HCT116 (cell line): ENCODE results near the gene RAPSN.

ENCODE experiments used
- CBX3 ChIP-seq: IDR thresholded peaks from 2 replicates; pipeline ENCODE4 v1.6.1; 2012; ENCODE audit warnings: low read depth
- ELF1 ChIP-seq: IDR thresholded peaks from 2 replicates; pipeline ENCODE4 v1.6.1; 2012; ENCODE audit warnings: low read depth, borderline replicate concordance
- EZH2 ChIP-seq: fragments of 200-600 bp; sonication (generic); IDR thresholded peaks from 2 replicates; pipeline ENCODE4 v1.6.1; 2017; ENCODE audit warnings: antibody characterized with exemption, mixed run types
- EZH2phosphoT487 ChIP-seq: fragments of 200-600 bp; IDR thresholded peaks from 2 replicates; pipeline ENCODE4 v1.6.1; 2018; ENCODE audit warnings: antibody characterized with exemption, borderline replicate concordance
- JUND ChIP-seq: IDR thresholded peaks from 2 replicates; pipeline ENCODE4 v1.6.1; 2012
- POLR2A ChIP-seq: IDR thresholded peaks from 2 replicates; pipeline ENCODE4 v1.7.0; 2011; ENCODE audit warnings: borderline replicate concordance; ENCODE audit not compliant: insufficient read depth, insufficient read length; ENCODE audit errors: extremely low read depth
- POLR2AphosphoS5 ChIP-seq: IDR thresholded peaks from 2 replicates; pipeline ENCODE4 v1.6.1; 2011; ENCODE audit warnings: mild to moderate bottlenecking, low read depth, low read length, moderate library complexity
- RAD21 ChIP-seq: IDR thresholded peaks from 2 replicates; pipeline ENCODE4 v1.6.1; 2012; ENCODE audit warnings: low read depth, mild to moderate bottlenecking
- SIN3A ChIP-seq: IDR thresholded peaks from 2 replicates; pipeline ENCODE4 v1.6.1; 2012; ENCODE audit warnings: low read depth
- SRF ChIP-seq: IDR thresholded peaks from 2 replicates; pipeline ENCODE4 v1.6.1; 2012; ENCODE audit warnings: low read depth
- YY1 ChIP-seq: IDR thresholded peaks from 2 replicates; pipeline ENCODE4 v1.6.1; 2011; ENCODE audit warnings: low read length, low read depth, moderate library complexity, mild to moderate bottlenecking; ENCODE audit not compliant: insufficient replicate concordance; ENCODE audit errors: extremely low read depth
- TF ChIP-seq, protein P1 (sequence below): IDR thresholded peaks from 2 replicates; pipeline ENCODE4 v1.6.1; 2012
- TF ChIP-seq, protein P2 (sequence below), 3 experiments: fragments of 200-600 bp in 1 of 3; sonication (generic) in 1 of 3; IDR thresholded peaks in 2 of 3; conservative IDR thresholded peaks in 1 of 3; 2 replicates each; pipeline ENCODE4 v1.5.1; 2012 to 2017; ENCODE audit warnings: low read depth in 2 of 3, low read length in 2 of 3, antibody characterized with exemption in 1 of 3, borderline replicate concordance in 1 of 3, control low read depth in 1 of 3, mild to moderate bottlenecking in 1 of 3, mixed read lengths in 1 of 3, mixed run types in 1 of 3, moderate library complexity in 1 of 3; ENCODE audit not compliant: insufficient read depth in 1 of 3
- TF ChIP-seq, protein P3 (sequence below): IDR thresholded peaks from 2 replicates; pipeline ENCODE4 v1.6.1; 2011; ENCODE audit warnings: mild to moderate bottlenecking, low read length, moderate library complexity; ENCODE audit not compliant: insufficient replicate concordance; ENCODE audit errors: extremely low read depth

DNA sequence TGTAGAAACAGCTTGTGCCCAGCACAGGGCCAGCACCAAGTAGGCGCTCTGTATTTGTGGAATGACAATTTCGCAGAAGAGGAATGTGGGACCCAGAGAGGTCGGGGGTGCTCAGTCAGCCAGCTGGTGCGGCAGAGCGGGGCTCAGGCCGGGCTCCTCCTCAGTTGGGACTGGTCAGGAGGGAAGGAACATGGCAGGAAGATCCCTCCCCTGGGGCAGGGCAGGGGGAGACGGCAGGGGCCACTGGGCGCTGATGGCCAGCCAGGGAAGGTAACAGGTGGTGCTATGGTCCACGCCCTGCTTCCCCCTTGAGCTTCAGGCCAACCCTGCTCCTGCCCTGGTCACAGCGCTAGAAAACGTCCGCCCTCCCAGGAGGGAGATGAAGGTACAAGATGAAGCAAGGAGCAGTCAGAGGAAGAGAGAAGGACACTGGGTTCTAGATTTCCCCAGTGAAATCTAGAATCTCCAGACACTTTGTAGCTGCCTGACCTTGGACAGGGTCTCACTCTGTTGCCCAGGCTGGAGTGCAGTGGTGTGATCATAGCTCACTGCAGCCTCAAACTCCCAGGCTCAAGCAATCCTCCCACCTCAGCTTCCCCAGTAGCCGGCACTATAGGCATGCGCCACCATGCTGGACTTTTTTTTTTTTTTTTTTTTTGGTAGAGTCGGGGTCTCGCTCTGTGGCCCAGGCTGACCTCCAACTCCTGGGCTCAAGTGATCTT lies 57.1 kb downstream of the RAPSN start:
- TF ChIP-seq, protein P1, sequence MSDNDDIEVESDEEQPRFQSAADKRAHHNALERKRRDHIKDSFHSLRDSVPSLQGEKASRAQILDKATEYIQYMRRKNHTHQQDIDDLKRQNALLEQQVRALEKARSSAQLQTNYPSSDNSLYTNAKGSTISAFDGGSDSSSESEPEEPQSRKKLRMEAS: no peak
- TF ChIP-seq POLR2A (no peak), ELF1 (no peak), YY1 (no peak), RAD21 (no peak), JUND (no peak), SRF (no peak), SIN3A (no peak), EZH2phosphoT487 (no peak), EZH2 (no peak), POLR2AphosphoS5 (no peak), CBX3 (no peak)
- TF ChIP-seq, protein P2, sequence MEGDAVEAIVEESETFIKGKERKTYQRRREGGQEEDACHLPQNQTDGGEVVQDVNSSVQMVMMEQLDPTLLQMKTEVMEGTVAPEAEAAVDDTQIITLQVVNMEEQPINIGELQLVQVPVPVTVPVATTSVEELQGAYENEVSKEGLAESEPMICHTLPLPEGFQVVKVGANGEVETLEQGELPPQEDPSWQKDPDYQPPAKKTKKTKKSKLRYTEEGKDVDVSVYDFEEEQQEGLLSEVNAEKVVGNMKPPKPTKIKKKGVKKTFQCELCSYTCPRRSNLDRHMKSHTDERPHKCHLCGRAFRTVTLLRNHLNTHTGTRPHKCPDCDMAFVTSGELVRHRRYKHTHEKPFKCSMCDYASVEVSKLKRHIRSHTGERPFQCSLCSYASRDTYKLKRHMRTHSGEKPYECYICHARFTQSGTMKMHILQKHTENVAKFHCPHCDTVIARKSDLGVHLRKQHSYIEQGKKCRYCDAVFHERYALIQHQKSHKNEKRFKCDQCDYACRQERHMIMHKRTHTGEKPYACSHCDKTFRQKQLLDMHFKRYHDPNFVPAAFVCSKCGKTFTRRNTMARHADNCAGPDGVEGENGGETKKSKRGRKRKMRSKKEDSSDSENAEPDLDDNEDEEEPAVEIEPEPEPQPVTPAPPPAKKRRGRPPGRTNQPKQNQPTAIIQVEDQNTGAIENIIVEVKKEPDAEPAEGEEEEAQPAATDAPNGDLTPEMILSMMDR (IDR thresholded peaks at IDR 0.05 in 2 of 3, conservative IDR thresholded peaks at IDR 0.05 in 1 of 3; ENCODE audit: borderline replicate concordance in 1 of 3, insufficient read depth in 1 of 3, low read depth in 2 of 3, low read length in 2 of 3): no peak
- TF ChIP-seq, protein P3, sequence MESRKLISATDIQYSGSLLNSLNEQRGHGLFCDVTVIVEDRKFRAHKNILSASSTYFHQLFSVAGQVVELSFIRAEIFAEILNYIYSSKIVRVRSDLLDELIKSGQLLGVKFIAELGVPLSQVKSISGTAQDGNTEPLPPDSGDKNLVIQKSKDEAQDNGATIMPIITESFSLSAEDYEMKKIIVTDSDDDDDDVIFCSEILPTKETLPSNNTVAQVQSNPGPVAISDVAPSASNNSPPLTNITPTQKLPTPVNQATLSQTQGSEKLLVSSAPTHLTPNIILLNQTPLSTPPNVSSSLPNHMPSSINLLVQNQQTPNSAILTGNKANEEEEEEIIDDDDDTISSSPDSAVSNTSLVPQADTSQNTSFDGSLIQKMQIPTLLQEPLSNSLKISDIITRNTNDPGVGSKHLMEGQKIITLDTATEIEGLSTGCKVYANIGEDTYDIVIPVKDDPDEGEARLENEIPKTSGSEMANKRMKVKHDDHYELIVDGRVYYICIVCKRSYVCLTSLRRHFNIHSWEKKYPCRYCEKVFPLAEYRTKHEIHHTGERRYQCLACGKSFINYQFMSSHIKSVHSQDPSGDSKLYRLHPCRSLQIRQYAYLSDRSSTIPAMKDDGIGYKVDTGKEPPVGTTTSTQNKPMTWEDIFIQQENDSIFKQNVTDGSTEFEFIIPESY: no peak
